Fibroblast of the aortic adventitia (primary cell): Measurements from ENCODE around the gene LGALS16. TPM values are rescaled to one million over a fixed set of nuclear protein-coding genes. Genes with fewer than 3 reads are reported as not detected.

ENCODE experiments used
- DNase-seq: peaks from one replicate; pipeline ENCODE4 v3.0.0-alpha.2; 2010; ENCODE audit warnings: low read depth
- H3K4me3 ChIP-seq: 2 replicates; pipeline ENCODE4 v1.5.1; 2011; ENCODE audit warnings: low read depth, mild to moderate bottlenecking, control low read depth, low read length, moderate library complexity
- small RNA-seq: library from RNA; depleted of rRNA; stranded (forward); fragments of <200 nt; gene quantifications from one replicate; pipeline ENCODE3, GENCODE V24; 2012
- total RNA-seq: library from RNA; depleted of rRNA; stranded (reverse); fragments of >200 nt; gene quantifications from 2 replicates; pipeline ENCODE4 v1.2.3, GENCODE V29; 2012; ENCODE audit warnings: low replicate concordance
- TF ChIP-seq, protein P1 (sequence below): IDR thresholded peaks from 2 replicates; pipeline ENCODE4 v1.5.1; 2011; ENCODE audit warnings: mild to moderate bottlenecking, low read length, control low read depth, inconsistent platforms; ENCODE audit not compliant: insufficient read depth

LGALS16 gene
- total RNA-seq, 1 donor = not detected

GRCh38 chr19:39704181-39705044, 48.7 kb downstream of the LGALS16 start, which contains the start of gene LGALS14:
Gene LGALS14 (plus strand): TSS chr19:39704481. CDS start chr19:39704529, 48 bp downstream.
- TF ChIP-seq, protein P1, sequence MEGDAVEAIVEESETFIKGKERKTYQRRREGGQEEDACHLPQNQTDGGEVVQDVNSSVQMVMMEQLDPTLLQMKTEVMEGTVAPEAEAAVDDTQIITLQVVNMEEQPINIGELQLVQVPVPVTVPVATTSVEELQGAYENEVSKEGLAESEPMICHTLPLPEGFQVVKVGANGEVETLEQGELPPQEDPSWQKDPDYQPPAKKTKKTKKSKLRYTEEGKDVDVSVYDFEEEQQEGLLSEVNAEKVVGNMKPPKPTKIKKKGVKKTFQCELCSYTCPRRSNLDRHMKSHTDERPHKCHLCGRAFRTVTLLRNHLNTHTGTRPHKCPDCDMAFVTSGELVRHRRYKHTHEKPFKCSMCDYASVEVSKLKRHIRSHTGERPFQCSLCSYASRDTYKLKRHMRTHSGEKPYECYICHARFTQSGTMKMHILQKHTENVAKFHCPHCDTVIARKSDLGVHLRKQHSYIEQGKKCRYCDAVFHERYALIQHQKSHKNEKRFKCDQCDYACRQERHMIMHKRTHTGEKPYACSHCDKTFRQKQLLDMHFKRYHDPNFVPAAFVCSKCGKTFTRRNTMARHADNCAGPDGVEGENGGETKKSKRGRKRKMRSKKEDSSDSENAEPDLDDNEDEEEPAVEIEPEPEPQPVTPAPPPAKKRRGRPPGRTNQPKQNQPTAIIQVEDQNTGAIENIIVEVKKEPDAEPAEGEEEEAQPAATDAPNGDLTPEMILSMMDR = no peak
- H3K4me3 ChIP-seq = no peak within 1 kb of the TSS
- no peak for DNase-seq

DNA sequence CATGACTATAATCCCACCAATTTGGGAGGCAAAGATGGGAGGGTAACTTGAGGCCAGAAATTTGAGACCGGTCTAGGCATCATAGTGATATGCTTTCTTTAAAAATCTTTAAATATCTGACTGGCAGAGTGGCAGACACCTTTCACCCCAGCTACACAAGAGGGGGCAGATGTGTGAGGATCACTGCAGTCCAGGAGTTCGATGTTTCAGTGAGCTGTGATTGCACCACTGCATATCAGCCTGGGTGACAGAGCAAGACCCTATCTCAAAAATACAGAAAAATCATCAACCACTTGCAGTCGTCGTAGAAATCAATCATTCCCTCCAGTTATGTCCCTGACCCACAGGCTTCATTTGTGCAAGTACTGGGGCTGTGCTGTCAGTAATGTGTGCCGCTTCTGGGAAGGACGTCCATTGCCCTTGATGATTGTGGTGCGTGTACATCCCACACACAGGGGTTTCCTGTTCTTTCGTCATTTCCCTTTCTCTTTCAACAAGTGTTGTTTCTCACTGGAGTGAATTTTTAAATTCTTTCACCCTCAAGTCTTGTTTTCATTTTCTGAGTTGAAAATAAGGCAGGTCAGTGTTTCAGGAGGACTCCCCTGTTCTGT, 50.0 kb downstream of the LGALS16 start:
- DNase-seq = no peak
- H3K4me3 ChIP-seq = no peak overlapping the region
- TF ChIP-seq, protein P1 = no peak

GRCh38 chr19:39708594-39708993, 52.9 kb downstream of the LGALS16 start:
- no peak overlapping the region for H3K4me3 ChIP-seq
- TF ChIP-seq, protein P1 = no peak
- no peak for DNase-seq

DNA sequence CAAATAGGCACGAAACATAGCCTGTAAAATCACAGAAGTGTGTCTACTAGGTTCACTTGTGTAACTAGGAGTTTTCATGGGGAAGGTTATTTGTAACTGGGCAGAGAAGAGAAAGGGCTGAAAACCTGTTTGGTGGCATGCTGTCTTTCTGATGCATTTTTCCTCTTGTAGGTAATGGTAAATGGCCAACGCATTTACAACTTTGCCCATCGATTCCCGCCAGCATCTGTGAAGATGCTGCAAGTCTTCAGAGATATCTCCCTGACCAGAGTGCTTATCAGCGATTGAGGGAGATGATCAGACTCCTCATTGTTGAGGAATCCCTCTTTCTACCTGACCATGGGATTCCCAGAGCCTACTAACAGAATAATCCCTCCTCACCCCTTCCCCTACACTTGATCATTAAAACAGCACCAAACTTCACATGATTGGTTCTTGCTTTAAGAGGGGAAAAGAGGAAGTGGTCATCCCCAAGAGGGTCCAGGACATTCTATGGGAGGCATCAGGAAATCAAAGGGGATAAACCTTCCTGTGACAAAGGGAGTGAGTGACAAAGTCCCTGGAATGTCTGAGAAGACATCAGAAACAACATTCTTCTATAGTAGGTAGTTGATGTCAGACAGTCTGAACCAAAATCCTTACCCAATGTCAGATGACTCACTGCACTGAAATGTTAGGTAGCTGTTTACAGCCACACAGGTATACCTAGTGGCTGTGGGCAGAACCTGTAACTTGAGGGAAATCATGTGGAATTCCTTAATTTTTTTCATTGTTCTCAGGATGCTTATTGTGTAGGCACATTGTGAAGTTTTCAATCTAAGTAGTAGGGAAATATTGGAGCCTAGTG, 53.5 kb downstream of the LGALS16 start:
- TF ChIP-seq, protein P1 = no peak
- H3K4me3 ChIP-seq = no peak overlapping the region
- no peak for DNase-seq

Small RNAs within 50 kb of the gene (small RNA-seq; reads per million reads assigned to genes)
- not detected for gene AC005176.2
- not detected for gene RPS29P27
- gene RPS29P30 = not detected

Other genes starting within 250 kb of the LGALS16 start
- gene ZFP36, start 249.1 kb upstream of the LGALS16 start, total RNA-seq = 10.8 and 18.3 TPM in 2 replicates
- 14.1 and 29.1 TPM in 2 replicates for gene PLEKHG2, start 243.2 kb upstream of the LGALS16 start, total RNA-seq
- 23.5 and 148 TPM in 2 replicates for gene RPS16, start 220.0 kb upstream of the LGALS16 start, total RNA-seq
- 88.2 and 299 TPM in 2 replicates for gene SUPT5H, start 210.3 kb upstream of the LGALS16 start, total RNA-seq
- 46.1 and 49.5 TPM in 2 replicates for gene TIMM50, start 175.1 kb upstream of the LGALS16 start, total RNA-seq
- gene DLL3, start 157.0 kb upstream of the LGALS16 start, total RNA-seq = 0.09 TPM in 1 of 2 replicates, not detected in the other
- not detected in 2 replicates for gene SELENOV, start 140.8 kb upstream of the LGALS16 start, total RNA-seq
- gene EID2B, start 123.1 kb upstream of the LGALS16 start, total RNA-seq = 1.5 and 3.3 TPM in 2 replicates
- gene EID2, start 115.8 kb upstream of the LGALS16 start, total RNA-seq = 3.9 and 5.7 TPM in 2 replicates
- not detected in 2 replicates for gene LGALS13, start 53.4 kb upstream of the LGALS16 start, total RNA-seq
- gene LGALS14, start 48.6 kb downstream of the LGALS16 start, total RNA-seq = not detected in 2 replicates
- gene CLC, start 82.1 kb downstream of the LGALS16 start, total RNA-seq = not detected in 2 replicates
- not detected in 2 replicates for gene LEUTX, start 122.9 kb downstream of the LGALS16 start, total RNA-seq
- 15.5 and 21.8 TPM in 2 replicates for gene DYRK1B, start 178.2 kb downstream of the LGALS16 start, total RNA-seq
- 105 and 162 TPM in 2 replicates for gene FBL, start 190.5 kb downstream of the LGALS16 start, total RNA-seq